ENCODE data around the gene MOSMO. TPM values are rescaled to one million over a fixed set of nuclear protein-coding genes. Genes with fewer than 3 reads are reported as not detected.

MOSMO gene
- total and polyA plus RNA-seq, 9 of the 15 experiments (the other 6 are each of a cell fraction or from before 2014, with no cell fraction given) = 1.9 to 13.3 (median 7.7) TPM

GRCh38 chr16:22124583-22125284, 116.8 kb downstream of the MOSMO start (continued):
- TF ChIP-seq REST (IDR thresholded peaks at IDR 0.05; ENCODE audit: borderline replicate concordance) (no peak), REST (CRISPR knock-in tag; IDR thresholded peaks at IDR 0.05; ENCODE audit: low read depth) (no peak), ZNF695 (CRISPR knock-in tag; IDR thresholded peaks at IDR 0.05) (no peak), CBX5 (IDR thresholded peaks at IDR 0.05; ENCODE audit: borderline replicate concordance, low read depth) (no peak), CBX8 (IDR thresholded peaks at IDR 0.05; ENCODE audit: borderline replicate concordance, extremely low read depth, low read depth, low read length, poor library complexity, severe bottlenecking) (peak; percentile 94), BMI1 (IDR thresholded peaks at IDR 0.05; ENCODE audit: low read length) (0 out of 2 replicates have a peak, but pooled peaks have one; percentile 33)
